Bronchial epithelial cell (primary cell): ENCODE data around the gene MT1G. TPM values are rescaled to one million over a fixed set of nuclear protein-coding genes. Genes with fewer than 3 reads are reported as not detected.

Experiments
- DNase-seq: peaks from one replicate; pipeline ENCODE4 v3.0.0-alpha.2; 2010; ENCODE audit warnings: low read depth
- FAIRE-seq: peaks from 2 replicates; lab custom pipeline; 2011; peaks lifted over from hg19 to GRCh38; lab: Jason Lieb, UNC
- H3K27me3 ChIP-seq: 2 replicates; pipeline ENCODE4 v1.5.1; 2011; ENCODE audit warnings: low read length; ENCODE audit not compliant: control insufficient read depth, insufficient read depth
- H3K36me3 ChIP-seq: 2 replicates; pipeline ENCODE4 v1.5.1; 2011; ENCODE audit warnings: low read length; ENCODE audit not compliant: control insufficient read depth, insufficient read depth
- H3K4me3 ChIP-seq: 2 replicates; pipeline ENCODE4 v1.5.1; 2011; ENCODE audit warnings: mild to moderate bottlenecking, low read depth, low read length, control low read depth
- CTCF ChIP-seq: IDR thresholded peaks from 2 replicates; pipeline ENCODE4 v1.5.1; 2011; ENCODE audit warnings: mild to moderate bottlenecking, moderate library complexity, low read length, control low read depth, inconsistent platforms; ENCODE audit not compliant: insufficient read depth, severe bottlenecking
- total RNA-seq: library from RNA; depleted of rRNA; stranded (reverse); fragments of >200 nt; gene quantifications from 2 replicates; pipeline ENCODE4 v1.2.1, GENCODE V29; 2014

MT1G gene
- total RNA-seq, 1 donor from 2014 or later, result not detected

GRCh38 chr16:56637814-56638750 lies 29.8 kb downstream of the MT1G start, which contains the start of gene MT1A:
TSS of gene MT1A (plus strand) at chr16:56638666. CDS start at chr16:56638739, 73 bp downstream.
- FAIRE-seq, result no peak
- TF ChIP-seq CTCF, result no peak
- Histone ChIP-seq H3K36me3 (no peaks in the 10 kb centered on the region), H3K27me3 (peaks cover 23% of the 10 kb centered on the region), H3K4me3 (peak within 1 kb of the TSS; percentile 29)
- no peak for DNase-seq

- no peak for DNase-seq
- H3K4me3 ChIP-seq, result no peak overlapping the region
- H3K36me3 ChIP-seq, result no peaks in the 10 kb centered on the region
- H3K27me3 ChIP-seq, result peaks cover 28% of the 10 kb centered on the region
- no peak for TF ChIP-seq CTCF
- no peak for FAIRE-seq
Observed at GRCh38 chr16:56636616-56637413, 31.1 kb downstream of the MT1G start.

GRCh38 chr16:56635441-56635967 lies 32.4 kb downstream of the MT1G start:
- FAIRE-seq, result no peak
- DNase-seq, result no peak
- no peak overlapping the region for H3K4me3 ChIP-seq
- TF ChIP-seq CTCF, result no peak
- no peaks in the 10 kb centered on the region for H3K36me3 ChIP-seq
- peaks cover 28% of the 10 kb centered on the region for H3K27me3 ChIP-seq

GRCh38 chr16:56634715-56635440 lies 33.0 kb downstream of the MT1G start:
- DNase-seq, result no peak
- TF ChIP-seq CTCF, result no peak
- H3K4me3 ChIP-seq, result no peak overlapping the region
- H3K36me3 ChIP-seq, result no peaks in the 10 kb centered on the region
- H3K27me3 ChIP-seq, result peaks cover 28% of the 10 kb centered on the region
- no peak for FAIRE-seq

GRCh38 chr16:56633535-56633934 lies 34.3 kb downstream of the MT1G start:
- peaks cover 28% of the 10 kb centered on the region for H3K27me3 ChIP-seq
- no peak for DNase-seq
- no peak overlapping the region for H3K4me3 ChIP-seq
- FAIRE-seq, result no peak
- no peaks in the 10 kb centered on the region for H3K36me3 ChIP-seq
- TF ChIP-seq CTCF, result no peak
